Activated naive CD4-positive, alpha-beta T cell treated with anti-CD3 and anti-CD28 coated beads, Interleukin-2, amount 10 ng/mL, durations not matched to agents 7 days and 5 days (primary cell): ENCODE measurements around the gene LLGL1.

Source experiments
- CTCF ChIA-PET: fragments of 350-600 bp; sonication (Branson Sonifier 250); formaldehyde crosslinking; loops from one replicate; lab custom pipeline; 2021; ENCODE audit warnings: antibody characterized with exemption; lab: Charles Lee
- DNase-seq: peaks from one replicate; pipeline ENCODE4 v3.0.0-alpha.2; 2020
- H3K27ac Mint-ChIP-seq: one replicate; pipeline ENCODE4 v1.8.0; 2021; ENCODE audit warnings: mild to moderate bottlenecking, moderate library complexity, mixed read lengths
- H3K27me3 Mint-ChIP-seq: one replicate; pipeline ENCODE4 v1.8.0; 2021; ENCODE audit warnings: mild to moderate bottlenecking, mixed read lengths
- H3K36me3 Mint-ChIP-seq: one replicate; pipeline ENCODE4 v1.8.0; 2021; ENCODE audit warnings: mixed read lengths
- H3K4me1 Mint-ChIP-seq: one replicate; pipeline ENCODE4 v1.8.0; 2021; ENCODE audit warnings: mixed read lengths
- H3K4me3 Mint-ChIP-seq: one replicate; pipeline ENCODE4 v1.8.0; 2021; ENCODE audit warnings: mild to moderate bottlenecking, moderate library complexity, mixed read lengths
- H3K9me3 Mint-ChIP-seq: one replicate; pipeline ENCODE4 v1.8.0; 2021; ENCODE audit warnings: mixed read lengths

The LLGL1 gene

GRCh38 chr17:18228176-18228682 is 2.8 kb downstream of the LLGL1 start:
- Mint-ChIP-seq H3K9me3 (no peaks in the 10 kb centered on the region), H3K27ac (no peak overlapping the region), H3K4me1 (peaks cover 25% of the 10 kb centered on the region), H3K36me3 (peaks cover 3% of the 10 kb centered on the region), H3K4me3 (no peak overlapping the region), H3K27me3 (no peaks in the 10 kb centered on the region)
- CTCF ChIA-PET: no interaction called here
- no peak for DNase-seq

DNA sequence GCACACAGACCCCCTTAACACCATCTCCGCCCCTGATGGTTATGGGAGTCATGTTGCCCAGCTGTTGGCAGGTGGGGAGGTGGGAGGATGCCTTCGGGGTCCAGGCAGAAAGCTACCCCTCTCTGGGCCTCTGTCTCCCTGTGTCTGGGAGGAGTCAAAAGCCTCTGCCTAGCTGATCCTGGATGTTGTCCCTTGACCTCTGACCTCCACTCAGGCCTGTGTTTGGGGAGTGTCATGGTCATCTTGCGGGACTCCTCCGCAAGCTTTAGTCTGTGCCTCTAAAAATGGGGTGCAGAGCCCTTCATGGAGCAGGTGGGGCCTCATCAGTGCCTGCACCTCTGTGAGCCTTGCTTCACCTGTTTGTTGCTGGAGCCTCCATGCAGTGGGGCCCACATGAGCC is 3.8 kb downstream of the LLGL1 start:
- no peak overlapping the region for H3K4me3 Mint-ChIP-seq
- no peak for DNase-seq
- H3K36me3 Mint-ChIP-seq: peaks cover 3% of the 10 kb centered on the region
- H3K27me3 Mint-ChIP-seq: no peaks in the 10 kb centered on the region
- no peak overlapping the region for H3K27ac Mint-ChIP-seq
- H3K9me3 Mint-ChIP-seq: no peaks in the 10 kb centered on the region
- H3K4me1 Mint-ChIP-seq: peaks cover 25% of the 10 kb centered on the region
- CTCF ChIA-PET: interaction anchor here (1.1 kb wide), 1 partner anchor 11 kb away, joined by 3 read pairs; no protein-coding TSS in a partner anchor

DNA sequence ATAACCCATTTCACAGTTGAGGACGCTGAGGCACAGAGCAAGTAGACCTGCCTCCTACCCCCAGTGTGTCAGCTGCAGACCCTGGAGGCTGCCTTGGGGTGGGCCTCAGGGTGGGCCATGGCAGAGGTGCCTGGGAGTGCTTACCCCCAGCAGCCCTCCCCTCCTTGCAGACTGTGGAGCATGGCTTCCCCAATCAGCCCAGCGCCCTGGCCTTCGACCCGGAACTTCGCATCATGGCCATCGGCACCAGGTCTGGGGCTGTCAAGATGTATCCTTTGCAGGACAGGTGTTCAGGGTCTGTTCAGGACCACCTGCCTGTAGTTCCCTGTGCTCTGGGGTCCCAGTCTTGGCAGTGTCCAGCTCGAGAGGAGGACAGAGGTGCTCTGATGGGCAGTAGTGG is 4.3 kb downstream of the LLGL1 start:
- Mint-ChIP-seq H3K9me3 (no peaks in the 10 kb centered on the region), H3K27me3 (no peaks in the 10 kb centered on the region), H3K27ac (no peak overlapping the region), H3K4me1 (peaks cover 25% of the 10 kb centered on the region), H3K36me3 (peaks cover 3% of the 10 kb centered on the region), H3K4me3 (no peak overlapping the region)
- DNase-seq: no peak
- CTCF ChIA-PET: interaction anchor here (1.1 kb wide), 1 partner anchor 12 kb away, joined by 3 read pairs; no protein-coding TSS in a partner anchor

DNA sequence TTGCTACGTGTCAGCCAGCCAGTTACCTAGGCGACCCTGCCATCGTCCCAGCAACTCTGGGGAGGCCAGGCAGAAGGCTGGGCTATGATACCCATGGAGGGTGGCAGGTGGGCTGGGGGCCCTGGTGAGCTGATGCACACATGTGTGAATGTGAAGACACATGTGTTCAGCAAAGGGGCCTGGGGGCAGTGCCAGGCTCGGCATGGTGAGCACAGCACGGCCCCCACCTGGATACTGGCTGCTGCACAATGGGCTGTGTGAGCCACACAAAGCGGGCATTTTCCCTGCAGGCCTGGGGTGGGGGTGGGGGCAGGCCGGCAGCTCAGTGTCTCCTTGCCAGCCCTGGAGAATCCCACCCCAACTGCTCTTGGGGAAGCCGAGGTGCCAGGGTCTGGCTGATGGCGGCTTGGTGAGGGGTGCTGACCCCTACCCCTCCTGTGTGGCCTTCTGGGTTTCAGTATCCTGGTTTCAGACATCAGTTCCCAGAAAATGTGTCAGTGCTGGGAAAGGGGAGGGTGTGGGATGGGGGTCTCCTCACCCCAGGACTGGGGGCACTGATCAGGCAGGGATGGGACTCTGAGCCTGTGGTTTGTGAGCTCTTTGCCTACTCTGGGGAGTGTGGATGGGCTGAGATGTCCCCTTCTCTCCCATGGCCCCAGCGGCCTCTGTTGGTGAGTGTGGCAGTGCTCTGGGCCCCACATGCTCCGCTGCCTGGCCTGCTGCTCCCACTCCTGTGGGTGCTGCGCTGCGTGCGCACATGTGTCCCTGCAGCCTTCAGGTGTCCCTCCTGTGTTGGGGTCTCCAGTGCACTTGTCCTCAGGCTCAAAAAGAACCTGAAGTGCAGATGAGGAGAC is 5.1 kb downstream of the LLGL1 start:
- DNase-seq: no peak
- Mint-ChIP-seq H3K4me3 (no peak overlapping the region), H3K36me3 (peaks cover 3% of the 10 kb centered on the region), H3K27ac (no peak overlapping the region), H3K4me1 (peaks cover 21% of the 10 kb centered on the region), H3K9me3 (no peaks in the 10 kb centered on the region), H3K27me3 (no peaks in the 10 kb centered on the region)
- CTCF ChIA-PET: no interaction called here

GRCh38 chr17:18231164-18231563 is 5.7 kb downstream of the LLGL1 start:
- no peaks in the 10 kb centered on the region for H3K27me3 Mint-ChIP-seq
- DNase-seq: no peak
- H3K27ac Mint-ChIP-seq: no peak overlapping the region
- no peak overlapping the region for H3K4me3 Mint-ChIP-seq
- H3K36me3 Mint-ChIP-seq: no peaks in the 10 kb centered on the region
- H3K9me3 Mint-ChIP-seq: no peaks in the 10 kb centered on the region
- CTCF ChIA-PET: no interaction called here
- peaks cover 18% of the 10 kb centered on the region for H3K4me1 Mint-ChIP-seq

GRCh38 chr17:18233803-18234518 is 8.5 kb downstream of the LLGL1 start:
- H3K27me3 Mint-ChIP-seq: no peaks in the 10 kb centered on the region
- DNase-seq: no peak
- peaks cover 3% of the 10 kb centered on the region for H3K36me3 Mint-ChIP-seq
- H3K27ac Mint-ChIP-seq: no peak overlapping the region
- no peak overlapping the region for H3K4me3 Mint-ChIP-seq
- CTCF ChIA-PET: no interaction called here
- no peaks in the 10 kb centered on the region for H3K4me1 Mint-ChIP-seq
- H3K9me3 Mint-ChIP-seq: no peaks in the 10 kb centered on the region

DNA sequence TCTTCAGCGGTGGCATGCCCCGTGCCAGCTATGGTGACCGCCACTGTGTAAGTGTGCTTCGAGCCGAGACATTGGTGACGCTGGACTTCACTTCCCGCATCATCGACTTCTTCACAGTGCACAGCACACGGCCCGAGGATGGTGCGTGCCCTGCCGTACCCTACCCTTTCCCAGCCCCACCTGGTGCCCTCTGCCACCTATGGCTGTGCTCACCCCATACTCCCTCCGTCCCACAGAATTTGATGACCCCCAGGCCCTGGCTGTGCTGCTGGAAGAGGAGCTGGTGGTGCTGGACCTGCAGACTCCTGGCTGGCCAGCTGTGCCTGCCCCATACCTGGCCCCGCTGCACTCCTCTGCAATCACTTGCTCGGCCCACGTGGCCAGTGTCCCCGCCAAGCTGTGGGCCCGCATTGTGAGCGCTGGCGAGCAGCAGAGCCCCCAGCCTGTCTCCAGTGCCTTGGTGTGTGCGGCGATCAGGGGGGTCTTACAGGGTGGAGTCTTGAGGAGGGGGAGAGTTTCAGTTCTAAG is 9.5 kb downstream of the LLGL1 start:
- Mint-ChIP-seq H3K9me3 (no peaks in the 10 kb centered on the region), H3K27me3 (no peaks in the 10 kb centered on the region), H3K4me1 (no peaks in the 10 kb centered on the region), H3K4me3 (no peak overlapping the region), H3K27ac (no peak overlapping the region), H3K36me3 (peaks cover 3% of the 10 kb centered on the region)
- DNase-seq: no peak
- CTCF ChIA-PET: no interaction called here

GRCh38 chr17:18235743-18236256 is 10.4 kb downstream of the LLGL1 start:
- no peaks in the 10 kb centered on the region for H3K4me1 Mint-ChIP-seq
- H3K36me3 Mint-ChIP-seq: peaks cover 3% of the 10 kb centered on the region
- CTCF ChIA-PET: no interaction called here
- H3K4me3 Mint-ChIP-seq: no peak overlapping the region
- no peaks in the 10 kb centered on the region for H3K27me3 Mint-ChIP-seq
- H3K27ac Mint-ChIP-seq: no peak overlapping the region
- DNase-seq: no peak
- no peaks in the 10 kb centered on the region for H3K9me3 Mint-ChIP-seq

- no peaks in the 10 kb centered on the region for H3K9me3 Mint-ChIP-seq
- no peaks in the 10 kb centered on the region for H3K27me3 Mint-ChIP-seq
- DNase-seq: no peak
- no peak overlapping the region for H3K27ac Mint-ChIP-seq
- H3K36me3 Mint-ChIP-seq: peaks cover 3% of the 10 kb centered on the region
- no peaks in the 10 kb centered on the region for H3K4me1 Mint-ChIP-seq
- CTCF ChIA-PET: no interaction called here
- no peak overlapping the region for H3K4me3 Mint-ChIP-seq
Measured at GRCh38 chr17:18236494-18236893, 11.1 kb downstream of the LLGL1 start.

DNA sequence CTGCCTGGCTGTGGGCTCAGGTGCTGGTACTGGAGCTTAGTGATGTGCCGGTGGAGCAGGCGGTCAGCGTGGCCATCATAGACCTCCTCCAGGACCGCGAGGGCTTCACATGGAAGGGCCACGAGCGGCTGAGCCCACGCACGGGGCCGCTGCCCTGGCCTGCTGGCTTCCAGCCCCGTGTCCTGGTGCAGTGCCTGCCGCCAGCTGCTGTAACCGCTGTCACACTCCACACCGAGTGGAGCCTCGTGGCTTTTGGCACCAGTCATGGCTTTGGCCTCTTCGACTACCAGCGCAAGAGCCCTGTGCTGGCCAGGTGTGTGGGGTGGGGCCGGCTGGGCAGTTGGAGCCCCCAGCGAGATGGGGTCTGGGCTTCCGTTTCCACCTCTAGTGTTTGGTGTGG is 12.0 kb downstream of the LLGL1 start:
- Mint-ChIP-seq H3K27me3 (no peaks in the 10 kb centered on the region), H3K9me3 (no peaks in the 10 kb centered on the region), H3K27ac (no peak overlapping the region), H3K4me3 (no peak overlapping the region), H3K4me1 (no peaks in the 10 kb centered on the region), H3K36me3 (peaks cover 3% of the 10 kb centered on the region)
- no peak for DNase-seq
- CTCF ChIA-PET: interaction anchor here (1.2 kb wide), 1 partner anchor 11 kb away, joined by 5 read pairs; no protein-coding TSS in a partner anchor

DNA sequence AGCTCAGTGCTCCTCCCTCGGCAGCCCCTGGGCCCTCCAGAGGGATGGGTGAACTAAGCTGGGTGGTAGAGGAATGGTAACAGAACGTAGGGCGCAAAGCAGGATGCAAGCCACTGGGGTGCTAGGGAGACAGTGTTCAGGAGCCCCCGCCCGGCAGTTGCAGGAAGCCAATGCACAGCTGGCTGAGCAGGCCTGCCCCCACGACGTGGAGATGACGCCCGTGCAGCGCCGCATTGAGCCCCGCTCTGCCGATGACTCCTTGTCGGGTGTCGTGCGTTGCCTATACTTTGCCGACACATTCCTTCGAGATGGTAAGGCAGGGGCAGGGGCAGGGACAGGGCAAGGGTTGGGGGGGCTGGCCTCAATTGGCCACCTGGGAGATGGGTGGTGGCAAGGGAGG is 12.9 kb downstream of the LLGL1 start:
- Mint-ChIP-seq H3K36me3 (peaks cover 3% of the 10 kb centered on the region), H3K9me3 (no peaks in the 10 kb centered on the region), H3K27ac (no peak overlapping the region), H3K4me3 (no peak overlapping the region), H3K27me3 (no peaks in the 10 kb centered on the region), H3K4me1 (no peaks in the 10 kb centered on the region)
- CTCF ChIA-PET: interaction anchor here (1.2 kb wide), 1 partner anchor 10 kb away, joined by 5 read pairs; no protein-coding TSS in a partner anchor
- DNase-seq: no peak

DNA sequence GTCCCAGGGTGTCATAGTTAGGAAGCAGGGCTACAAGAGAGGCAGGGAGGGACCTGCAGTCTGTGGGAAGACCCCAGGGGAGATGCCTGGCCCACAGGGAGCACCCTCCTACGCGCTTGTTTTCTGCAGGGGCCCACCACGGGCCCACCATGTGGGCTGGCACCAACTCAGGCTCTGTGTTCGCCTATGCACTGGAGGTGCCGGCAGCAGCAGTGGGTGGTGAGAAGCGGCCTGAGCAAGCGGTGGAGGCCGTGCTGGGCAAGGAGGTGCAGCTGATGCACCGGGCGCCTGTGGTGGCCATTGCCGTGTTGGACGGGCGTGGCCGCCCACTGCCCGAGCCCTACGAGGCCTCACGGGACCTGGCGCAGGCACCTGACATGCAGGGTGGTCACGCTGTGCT is 15.0 kb downstream of the LLGL1 start:
- CTCF ChIA-PET: no interaction called here
- Mint-ChIP-seq H3K27ac (no peak overlapping the region), H3K27me3 (no peaks in the 10 kb centered on the region), H3K36me3 (peaks cover 6% of the 10 kb centered on the region), H3K4me1 (no peaks in the 10 kb centered on the region), H3K4me3 (no peak overlapping the region), H3K9me3 (no peaks in the 10 kb centered on the region)
- DNase-seq: no peak

GRCh38 chr17:18241229-18241871 is 15.9 kb downstream of the LLGL1 start:
- H3K4me1 Mint-ChIP-seq: no peaks in the 10 kb centered on the region
- no peak for DNase-seq
- no peaks in the 10 kb centered on the region for H3K9me3 Mint-ChIP-seq
- no peaks in the 10 kb centered on the region for H3K27me3 Mint-ChIP-seq
- CTCF ChIA-PET: no interaction called here
- H3K36me3 Mint-ChIP-seq: peaks cover 8% of the 10 kb centered on the region
- no peak overlapping the region for H3K4me3 Mint-ChIP-seq
- H3K27ac Mint-ChIP-seq: no peak overlapping the region
